H1 (cell line): ENCODE results near the gene CUEDC1. TPM values are rescaled to one million over a fixed set of nuclear protein-coding genes. Genes with fewer than 3 reads are reported as not detected.

Experiments
- CTCF ChIA-PET: fragments of 300-600 bp; sonication (Branson Sonifier 250); formaldehyde crosslinking; loops from one replicate; lab custom pipeline; 2021; ENCODE audit not compliant: partially characterized antibody; lab: Charles Lee
- POLR2A ChIA-PET: fragments of 300-600 bp; sonication (Branson Sonifier 250); formaldehyde crosslinking; loops from one replicate; lab custom pipeline; 2021; ENCODE audit warnings: inconsistent platforms; ENCODE audit not compliant: partially characterized antibody; lab: Charles Lee
- DNase-seq, 2 experiments: peaks; one replicate each; pipeline versions ENCODE4 v3.0.0 to v3.0.0-alpha.2; 2010 to 2022; ENCODE audit warnings: low spot score in 2 of 2, low read depth in 1 of 2, mixed read lengths in 1 of 2
- FAIRE-seq: peaks from 2 replicates; lab custom pipeline; 2011; peaks lifted over from hg19 to GRCh38; lab: Jason Lieb, UNC
- H2AFZ ChIP-seq: 2 replicates; pipeline ENCODE4 v1.8.1; 2012; ENCODE audit warnings: low read length, inconsistent platforms
- H2AK5ac ChIP-seq: 2 replicates; pipeline ENCODE4 v1.6.1; 2013; ENCODE audit warnings: low read depth, low read length
- H2BK120ac ChIP-seq: replicated peaks from 2 replicates; pipeline ENCODE3; 2013; ENCODE audit warnings: low read depth, low read length, inconsistent platforms
- H2BK12ac ChIP-seq: 2 replicates; pipeline ENCODE4 v1.6.1; 2013; ENCODE audit warnings: low read depth, low read length
- H2BK15ac ChIP-seq: 2 replicates; pipeline ENCODE4 v1.6.1; 2013; ENCODE audit warnings: low read length
- H2BK20ac ChIP-seq: 2 replicates; pipeline ENCODE4 v1.6.1; 2013; ENCODE audit warnings: low read length
- H2BK5ac ChIP-seq: 2 replicates; pipeline ENCODE4 v1.6.1; 2013; ENCODE audit warnings: low read depth, low read length
- H3K14ac ChIP-seq: 2 replicates; pipeline ENCODE4 v1.6.1; 2013; ENCODE audit warnings: inconsistent platforms; ENCODE audit not compliant: insufficient read length
- H3K18ac ChIP-seq: 2 replicates; pipeline ENCODE4 v1.6.1; 2013; ENCODE audit warnings: low read length; ENCODE audit errors: extremely low read depth
- H3K23ac ChIP-seq: 2 replicates; pipeline ENCODE4 v1.6.1; 2013; ENCODE audit warnings: inconsistent platforms; ENCODE audit not compliant: insufficient read length
- H3K23me2 ChIP-seq: 2 replicates; pipeline ENCODE4 v1.6.1; 2013; ENCODE audit warnings: low read depth, low read length
- H3K27ac ChIP-seq: 2 replicates; pipeline ENCODE4 v1.6.1; 2011; ENCODE audit warnings: low read depth, low read length, inconsistent platforms
- H3K27me3 ChIP-seq, 4 experiments: replicated peaks in 1 of 4; 1 replicate in 1 of 4; 2 replicates in 3 of 4; pipeline versions ENCODE4 v1.6.1 to v1.8.1; 2011 to 2013; ENCODE audit warnings: low read length in 3 of 4, mild to moderate bottlenecking in 3 of 4, inconsistent platforms in 2 of 4, mixed read lengths in 2 of 4, moderate library complexity in 1 of 4; ENCODE audit not compliant: control insufficient read depth in 3 of 4, insufficient read depth in 3 of 4; ENCODE audit errors: extremely low read depth in 1 of 4
- H3K36me3 ChIP-seq, 4 experiments: 2 replicates each; pipeline versions ENCODE4 v1.6.1 to v1.8.1; 2011 to 2013; ENCODE audit warnings: mild to moderate bottlenecking in 4 of 4, low read length in 3 of 4, moderate library complexity in 2 of 4, control low read depth in 1 of 4, inconsistent platforms in 1 of 4; ENCODE audit not compliant: insufficient read depth in 4 of 4, control insufficient read depth in 2 of 4
- H3K4ac ChIP-seq: replicated peaks from 2 replicates; pipeline ENCODE3; 2013; ENCODE audit warnings: low read length, low read depth, mixed read lengths, inconsistent platforms; ENCODE audit not compliant: insufficient read length
- H3K4me1 ChIP-seq, 4 experiments: replicated peaks in 1 of 4; 1 replicate in 1 of 4; 2 replicates in 3 of 4; pipeline versions ENCODE4 v1.6.1 to v1.8.1; 2011 to 2013; ENCODE audit warnings: low read length in 3 of 4, inconsistent platforms in 2 of 4, mixed read lengths in 1 of 4; ENCODE audit not compliant: insufficient read depth in 4 of 4, control insufficient read depth in 3 of 4
- H3K4me2 ChIP-seq, 2 experiments: 2 replicates each; pipeline versions ENCODE4 v1.6.1 to v1.8.1; 2011 to 2013; ENCODE audit warnings: low read depth in 2 of 2, low read length in 2 of 2, control low read depth in 1 of 2, inconsistent platforms in 1 of 2, mild to moderate bottlenecking in 1 of 2; ENCODE audit not compliant: insufficient read depth in 1 of 2
- H3K4me3 ChIP-seq, 4 experiments: fragments of 200-600, 300-600 bp in 1 of 4; sonication (generic), shearing (Covaris generic), sonication (Bioruptor Twin) in 1 of 4; 2 replicates each; pipeline versions ENCODE4 v1.5.1 to v1.8.1; 2011 to 2016; ENCODE audit warnings: low read length in 4 of 4, low read depth in 3 of 4, control low read depth in 2 of 4, inconsistent platforms in 2 of 4, mild to moderate bottlenecking in 2 of 4, mixed read lengths in 1 of 4, moderate library complexity in 1 of 4; ENCODE audit not compliant: insufficient read depth in 2 of 4; ENCODE audit errors: extremely low read depth in 1 of 4
- H3K56ac ChIP-seq: replicated peaks from 2 replicates; pipeline ENCODE3; 2013; ENCODE audit warnings: low read depth, mild to moderate bottlenecking, mixed read lengths, low read length, inconsistent platforms; ENCODE audit not compliant: insufficient read length
- H3K79me1 ChIP-seq: 2 replicates; pipeline ENCODE4 v1.6.1; 2013; ENCODE audit warnings: low read depth, low read length, control low read depth
- H3K79me2 ChIP-seq, 2 experiments: 2 replicates each; pipeline versions ENCODE4 v1.6.1 to v1.8.1; 2012 to 2013; ENCODE audit warnings: low read length in 2 of 2, mild to moderate bottlenecking in 2 of 2, inconsistent platforms in 1 of 2; ENCODE audit not compliant: insufficient read depth in 2 of 2, control insufficient read depth in 1 of 2
- H3K9ac ChIP-seq, 4 experiments: replicated peaks in 1 of 4; 1 replicate in 1 of 4; 2 replicates in 3 of 4; pipeline versions ENCODE4 v1.6.1 to v1.8.1; 2011 to 2013; ENCODE audit warnings: low read depth in 3 of 4, low read length in 3 of 4, control low read depth in 2 of 4, mild to moderate bottlenecking in 2 of 4, moderate library complexity in 2 of 4, inconsistent platforms in 1 of 4; ENCODE audit errors: extremely low read depth in 1 of 4
- H3K9me3 ChIP-seq, 2 experiments: 2 replicates each; pipeline versions ENCODE4 v1.6.1 to v1.8.1; 2012 to 2013; ENCODE audit warnings: mild to moderate bottlenecking in 2 of 2, moderate library complexity in 2 of 2, control low read depth in 1 of 2, inconsistent platforms in 1 of 2, low read depth in 1 of 2, low read length in 1 of 2, mixed read lengths in 1 of 2; ENCODE audit not compliant: insufficient read depth in 2 of 2
- H4K20me1 ChIP-seq, 2 experiments: replicated peaks in 1 of 2; 2 replicates each; pipeline versions ENCODE3 to v1.8.1; 2011 to 2013; ENCODE audit warnings: inconsistent platforms in 2 of 2, low read length in 2 of 2, mild to moderate bottlenecking in 1 of 2; ENCODE audit not compliant: insufficient read depth in 2 of 2, control insufficient read depth in 1 of 2
- H4K5ac ChIP-seq: 2 replicates; pipeline ENCODE4 v1.6.1; 2013; ENCODE audit warnings: low read length, low read depth, mixed read lengths, inconsistent platforms; ENCODE audit not compliant: insufficient read length
- H4K8ac ChIP-seq: 2 replicates; pipeline ENCODE4 v1.8.0; 2013; ENCODE audit warnings: mild to moderate bottlenecking, moderate library complexity, low read length, inconsistent platforms; ENCODE audit not compliant: insufficient read depth; ENCODE audit errors: extremely low read depth
- H4K91ac ChIP-seq: replicated peaks from 2 replicates; pipeline ENCODE3; 2013; ENCODE audit warnings: low read length, mixed read lengths, inconsistent platforms; ENCODE audit not compliant: insufficient read length
- ATF2 ChIP-seq: IDR thresholded peaks from 2 replicates; pipeline ENCODE4 v1.6.1; 2012; ENCODE audit warnings: low read length, inconsistent platforms
- CBX5 ChIP-seq: fragments of 300-800, 300-1000 bp; sonication (generic); IDR thresholded peaks from 2 replicates; pipeline ENCODE4 v1.7.1; 2016; ENCODE audit warnings: antibody characterized with exemption, low read length, low read depth
- CREB1 ChIP-seq: IDR thresholded peaks from 2 replicates; pipeline ENCODE4 v1.6.1; 2012; ENCODE audit warnings: inconsistent platforms
- HDAC2 ChIP-seq, 2 experiments: fragments of 300-600 bp in 1 of 2; sonication (generic) in 1 of 2; IDR thresholded peaks; 2 replicates each; pipeline ENCODE4 v1.6.1; 2011 to 2012; ENCODE audit warnings: low read depth in 2 of 2, low read length in 2 of 2, mild to moderate bottlenecking in 2 of 2, moderate library complexity in 2 of 2, borderline replicate concordance in 1 of 2, inconsistent platforms in 1 of 2
- KDM1A ChIP-seq: fragments of 200-600, 300-600 bp; sonication (generic); IDR thresholded peaks from 2 replicates; pipeline ENCODE4 v1.7.1; 2016; ENCODE audit warnings: mild to moderate bottlenecking, low read length, borderline replicate concordance
- NRF1 ChIP-seq: IDR thresholded peaks from 2 replicates; pipeline ENCODE4 v1.6.1; 2011; ENCODE audit warnings: mild to moderate bottlenecking, low read depth, low read length, improper control_type of control experiment
- POLR2AphosphoS5 ChIP-seq: IDR thresholded peaks from 2 replicates; pipeline ENCODE4 v1.6.1; 2011; ENCODE audit warnings: low read depth, low read length
- SRF ChIP-seq: IDR thresholded peaks from 2 replicates; pipeline ENCODE4 v1.6.1; 2011; ENCODE audit warnings: mild to moderate bottlenecking, low read depth, low read length, moderate library complexity
- TAF1 ChIP-seq: IDR thresholded peaks from 2 replicates; pipeline ENCODE4 v1.6.1; 2011; ENCODE audit warnings: mild to moderate bottlenecking, low read depth, low read length
- WGBS, 2 experiments: shearing (Covaris generic) in 1 of 2; methylation state at CpG; one replicate each; pipeline versions ENCODE4 v1.1.6 to v1.1.7; 2013 to 2015; ENCODE audit warnings: low lambda C conversion rate in 2 of 2, mixed read lengths in 2 of 2, inconsistent platforms in 1 of 2, low coverage in 1 of 2, missing lambda C conversion rate in 1 of 2; ENCODE audit not compliant: insufficient replicate concordance in 2 of 2, insufficient coverage in 1 of 2, insufficient read length in 1 of 2; ENCODE audit errors: extremely low coverage in 1 of 2, missing lambda C conversion rate in 1 of 2; 5-methylcytosine and 5-hydroxymethylcytosine counted together
- polyA plus RNA-seq, 7 experiments: library from polyadenylated mRNA; depleted of rRNA in 3 of 7; stranded (reverse) in 5 of 7; unstranded in 2 of 7; fragments of >200 nt in 5 of 7; fragments of 200-250 nt in 2 of 7; gene quantifications; 1 replicate in 5 of 7; 2 replicates in 1 of 7; 4 replicates in 1 of 7; pipeline versions ENCODE4 v1.2.1 to v1.2.3, GENCODE V29; 2011 to 2013; ENCODE audit warnings: missing spikeins in 2 of 7, mixed read lengths in 2 of 7
- total RNA-seq: library from RNA; stranded (reverse); fragmentation: NEBNext Ultra II Directional; extraction: Animal tissue kit (Norgen Biotek cat#: 25700); gene quantifications from 2 replicates; pipeline ENCODE4 v1.2.1, GENCODE V29; 2021

The CUEDC1 gene
- total and polyA plus RNA-seq, 2 of the 8 experiments (the other 6 are each of a cell fraction or from before 2014, with no cell fraction given), result 4.0 to 10.7 TPM

GRCh38 chr17:57856792-57857620, 98.2 kb downstream of the CUEDC1 start:
- no peak overlapping the region for H2BK5ac ChIP-seq
- no peaks in the 10 kb centered on the region for H3K79me2 ChIP-seq
- no peak overlapping the region for H3K56ac ChIP-seq
- H4K8ac ChIP-seq, result no peak overlapping the region
- peaks cover 0 to 19% (median 18%) of the 10 kb centered on the region in 4 experiments; a peak in 5 of 7 replicates for H3K27me3 ChIP-seq
- H3K4me1 ChIP-seq, result peaks cover 0 to 13% (median 6%) of the 10 kb centered on the region in 4 experiments; a peak in 6 of 7 replicates
- 93% methylated on average over 10 of the region's 10 CpGs; no CpG with 5 or more reads in 1 of the 2 experiments for WGBS, 2 experiments
- no peak overlapping the region for H2BK120ac ChIP-seq
- H3K27ac ChIP-seq, result no peak overlapping the region
- no peak overlapping the region for H2BK20ac ChIP-seq
- no peak overlapping the region for H2AFZ ChIP-seq
- no peak overlapping the region for H2AK5ac ChIP-seq
- no peak for DNase-seq
- CTCF ChIA-PET, result interaction anchor here (0.6 to 19.8 kb wide), 18 partner anchors 12 to 255 kb away, joined by 3 to 384 read pairs (median 33); partner anchors contain the start of gene CUEDC1
- no peak overlapping the region for H4K91ac ChIP-seq
- FAIRE-seq, result no peak
- POLR2A ChIA-PET, result interaction anchor here (0.6 to 32.5 kb wide), 4 partner anchors 36 to 257 kb away, joined by 3 to 672 read pairs (median 3); partner anchors contain the start of genes SRSF1 and VEZF1
- H3K4me2 ChIP-seq, result no peak overlapping the region
- peaks cover 11% of the 10 kb centered on the region; the same call in 1 of the 2 replicates for H3K23me2 ChIP-seq
- H3K4ac ChIP-seq, result no peak overlapping the region
- 0 out of 2 replicates have a peak overlapping the region, but pooled peaks have one; percentile 50 for H2BK15ac ChIP-seq
- no peak overlapping the region for H2BK12ac ChIP-seq
- H4K5ac ChIP-seq, result no peak overlapping the region
- TF ChIP-seq CREB1 (no peak), ATF2 (no peak), SRF (no peak), TAF1 (no peak), KDM1A (no peak), NRF1 (no peak), HDAC2 (IDR thresholded peaks at IDR 0.05; ENCODE audit: borderline replicate concordance in 1 of 2, low read depth in 2 of 2, low read length in 2 of 2) (no peak), POLR2AphosphoS5 (no peak), CBX5 (no peak)
- H3K9ac ChIP-seq, result no peak overlapping the region
- H3K36me3 ChIP-seq, result no peaks in the 10 kb centered on the region; a peak in 1 of 8 replicates
- H3K9me3 ChIP-seq, result no peaks in the 10 kb centered on the region
- no peak overlapping the region for H3K23ac ChIP-seq
- H3K14ac ChIP-seq, result no peak overlapping the region
- no peaks in the 10 kb centered on the region for H3K79me1 ChIP-seq
- no peaks in the 10 kb centered on the region for H4K20me1 ChIP-seq
- no peak overlapping the region for H3K18ac ChIP-seq
- no peak overlapping the region; a peak in 1 of 8 replicates for H3K4me3 ChIP-seq
